ENCODE results near the gene LARGE1.

The LARGE1 gene

DNA sequence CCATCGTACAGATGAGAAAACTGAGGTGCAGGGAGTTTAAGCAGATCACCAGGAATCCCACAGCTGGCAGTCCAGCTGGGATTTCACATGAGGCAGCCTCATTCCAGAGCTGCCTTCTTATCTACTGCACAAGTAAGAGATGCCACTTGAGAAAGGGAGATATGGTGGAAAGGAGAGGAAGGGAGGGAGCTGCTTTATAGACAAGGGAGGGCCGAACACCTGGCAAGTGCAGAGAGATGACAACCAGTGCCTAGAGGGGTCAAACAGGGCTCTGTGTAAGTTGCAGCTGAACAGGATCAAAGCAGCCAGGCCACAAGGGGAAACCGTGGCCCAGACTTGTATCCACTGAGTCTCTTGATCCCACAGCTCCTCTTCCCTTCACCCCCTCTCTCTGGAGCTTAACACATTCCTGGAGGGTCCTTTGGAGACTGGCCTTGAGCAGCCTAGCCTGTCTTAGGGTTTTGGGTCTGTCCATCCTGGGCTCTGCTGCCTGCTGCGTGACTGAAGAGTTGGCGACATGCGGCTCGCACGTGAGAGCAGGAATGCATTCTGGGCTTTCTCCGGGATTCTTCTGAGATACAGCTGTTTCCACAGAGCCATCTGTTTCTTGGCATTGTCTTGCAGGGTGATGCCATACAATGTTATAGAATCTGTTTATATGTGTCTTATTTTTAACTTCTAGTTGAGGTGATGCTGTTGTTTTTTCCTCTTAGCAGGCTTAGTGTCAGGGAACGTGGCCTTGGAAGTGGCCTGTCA, 593.6 kb downstream of the LARGE1 start:
- no peaks in the 10 kb centered on the region for H3K27me3 ChIP-seq (ENCODE audit: control insufficient read depth, insufficient read depth, low read length)

DNA sequence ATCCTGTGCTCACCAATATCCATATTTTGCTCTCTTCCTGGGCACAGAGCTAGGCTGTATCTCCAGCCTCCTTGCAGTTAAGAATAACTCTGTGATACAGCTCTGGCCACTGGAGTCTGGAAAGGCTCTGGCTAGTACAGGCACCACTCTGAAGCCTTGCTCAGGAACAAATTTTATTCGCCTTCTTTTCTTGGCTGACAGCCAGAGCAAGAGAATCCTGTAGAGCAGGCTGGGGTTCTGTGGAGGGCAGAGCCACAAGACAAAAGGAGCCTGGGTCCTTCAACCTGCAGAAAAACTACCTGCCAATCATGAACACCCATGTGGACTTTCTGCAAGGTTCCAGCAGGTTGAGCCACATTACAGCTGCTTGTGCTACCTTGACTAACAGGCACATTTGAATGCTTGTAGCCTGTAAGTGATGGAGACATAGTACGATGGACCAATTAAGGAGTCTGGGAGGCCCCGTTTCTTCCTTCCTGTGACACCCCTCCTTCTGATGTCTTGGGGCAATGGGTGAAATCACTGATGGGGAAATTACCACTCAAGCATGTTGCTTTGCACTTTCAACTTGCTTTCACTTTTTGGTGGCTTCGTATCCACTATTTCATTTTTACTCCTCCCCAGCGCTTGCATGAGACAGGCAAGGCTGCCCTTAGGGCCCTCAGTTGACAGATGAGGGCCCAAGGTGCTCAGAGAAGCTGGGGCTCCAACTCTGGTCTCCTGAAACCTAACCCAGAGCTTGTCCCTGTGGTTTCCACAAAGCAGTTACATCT, 594.9 kb downstream of the LARGE1 start:
- no peak overlapping the region for H3K27ac ChIP-seq (ENCODE audit: low read depth, low read length)
- no peaks in the 10 kb centered on the region for H3K36me3 ChIP-seq (ENCODE audit: control insufficient read depth, insufficient read depth, low read length)
- H3K4me1 ChIP-seq (ENCODE audit: control insufficient read depth, insufficient read depth, low read length): peaks cover 1% of the 10 kb centered on the region; the same call in 1 of the 2 replicates
- H3K4me3 ChIP-seq (ENCODE audit: low read depth, low read length): no peak overlapping the region
- H3K9me3 ChIP-seq (ENCODE audit: control insufficient read depth, insufficient read depth, low read length): no peaks in the 10 kb centered on the region
- H3K9ac ChIP-seq (ENCODE audit: low read depth, low read length): no peak overlapping the region
- H3K27me3 ChIP-seq (ENCODE audit: control insufficient read depth, insufficient read depth, low read length): no peaks in the 10 kb centered on the region

More for the DNA sequence above, 593.6 kb downstream of the LARGE1 start:
- H3K4me3 ChIP-seq (ENCODE audit: low read depth, low read length): no peak overlapping the region
- no peaks in the 10 kb centered on the region for H3K9me3 ChIP-seq (ENCODE audit: control insufficient read depth, insufficient read depth, low read length)
- peaks cover 7% of the 10 kb centered on the region for H3K4me1 ChIP-seq (ENCODE audit: control insufficient read depth, insufficient read depth, low read length)
- H3K36me3 ChIP-seq (ENCODE audit: control insufficient read depth, insufficient read depth, low read length): no peaks in the 10 kb centered on the region
- H3K27ac ChIP-seq (ENCODE audit: low read depth, low read length): no peak overlapping the region
- no peak overlapping the region for H3K9ac ChIP-seq (ENCODE audit: low read depth, low read length)

DNA sequence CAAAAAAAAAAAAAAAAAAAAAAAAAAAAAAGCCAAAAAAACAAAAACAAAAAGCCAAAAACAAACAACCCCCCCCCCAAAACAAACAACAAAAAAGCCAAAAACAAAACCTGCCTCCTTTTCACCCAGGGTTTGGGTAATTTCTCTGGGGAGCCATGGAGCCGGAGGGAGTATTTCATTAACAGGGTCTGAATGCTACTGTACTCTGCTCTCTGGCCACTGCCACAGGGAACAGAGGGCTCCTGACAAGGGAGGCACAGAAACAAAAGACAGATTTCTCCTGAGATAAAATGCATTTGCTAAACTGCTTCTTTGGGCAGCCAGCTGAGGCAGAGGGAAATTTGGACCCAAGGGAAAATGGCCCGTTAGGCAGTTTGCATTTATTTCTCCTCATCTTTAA, 596.0 kb downstream of the LARGE1 start:
- Histone ChIP-seq H3K4me1 (ENCODE audit: control insufficient read depth, insufficient read depth, low read length) (no peaks in the 10 kb centered on the region), H3K9me3 (ENCODE audit: control insufficient read depth, insufficient read depth, low read length) (no peaks in the 10 kb centered on the region), H3K9ac (ENCODE audit: low read depth, low read length) (no peak overlapping the region), H3K36me3 (ENCODE audit: control insufficient read depth, insufficient read depth, low read length) (no peaks in the 10 kb centered on the region), H3K27ac (ENCODE audit: low read depth, low read length) (no peak overlapping the region), H3K27me3 (ENCODE audit: control insufficient read depth, insufficient read depth, low read length) (no peaks in the 10 kb centered on the region), H3K4me3 (ENCODE audit: low read depth, low read length) (no peak overlapping the region)

DNA sequence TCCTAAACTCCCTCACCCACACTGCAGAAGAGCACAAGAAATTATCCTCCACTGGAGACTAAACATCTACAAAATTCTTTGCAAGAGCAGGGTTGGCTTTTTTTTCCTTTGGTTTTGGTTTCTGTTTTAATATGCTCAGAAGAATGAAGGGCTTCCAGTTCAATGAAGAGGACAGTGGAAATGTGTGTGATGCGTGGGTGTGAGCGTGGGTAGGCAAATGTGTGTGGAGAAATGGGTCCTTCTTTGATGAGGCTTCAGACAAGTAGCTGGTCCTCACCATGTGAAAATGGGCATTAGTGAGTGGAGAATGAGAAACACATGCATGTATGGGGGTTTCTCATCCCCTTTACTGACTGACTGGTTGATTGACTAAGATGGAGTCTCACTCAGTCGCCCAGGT, 598.8 kb downstream of the LARGE1 start:
- H3K27me3 ChIP-seq (ENCODE audit: control insufficient read depth, insufficient read depth, low read length): no peaks in the 10 kb centered on the region
- H3K4me3 ChIP-seq (ENCODE audit: low read depth, low read length): no peak overlapping the region
- no peak overlapping the region for H3K27ac ChIP-seq (ENCODE audit: low read depth, low read length)
- no peak overlapping the region for H3K9ac ChIP-seq (ENCODE audit: low read depth, low read length)
- no peaks in the 10 kb centered on the region for H3K9me3 ChIP-seq (ENCODE audit: control insufficient read depth, insufficient read depth, low read length)
- H3K4me1 ChIP-seq (ENCODE audit: control insufficient read depth, insufficient read depth, low read length): no peaks in the 10 kb centered on the region
- H3K36me3 ChIP-seq (ENCODE audit: control insufficient read depth, insufficient read depth, low read length): no peaks in the 10 kb centered on the region

DNA sequence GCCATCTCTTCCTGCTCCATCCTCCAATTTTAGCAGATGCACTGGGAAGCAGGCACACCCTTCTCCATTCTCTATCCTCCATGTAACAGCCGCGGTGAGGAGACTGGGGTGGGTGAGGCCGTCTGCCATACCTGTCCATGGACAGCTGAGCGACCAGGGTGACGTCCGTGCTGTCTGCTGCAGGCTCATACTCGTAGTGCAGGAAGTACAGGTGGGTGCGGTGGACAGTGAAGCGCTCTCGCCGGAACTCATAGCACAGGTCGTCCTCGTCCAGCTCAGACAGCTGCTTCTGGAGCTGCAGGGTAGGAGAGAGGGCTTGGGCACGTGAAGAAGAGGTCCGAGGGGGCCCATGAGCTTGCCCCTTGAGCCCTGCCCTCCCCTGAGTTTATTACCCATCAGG, 604.3 kb downstream of the LARGE1 start:
- Histone ChIP-seq H3K9ac (ENCODE audit: low read depth, low read length) (no peak overlapping the region), H3K36me3 (ENCODE audit: control insufficient read depth, insufficient read depth, low read length) (peaks cover 10% of the 10 kb centered on the region; the same call in 1 of the 2 replicates), H3K27ac (ENCODE audit: low read depth, low read length) (no peak overlapping the region), H3K27me3 (ENCODE audit: control insufficient read depth, insufficient read depth, low read length) (no peaks in the 10 kb centered on the region), H3K4me3 (ENCODE audit: low read depth, low read length) (no peak overlapping the region), H3K9me3 (ENCODE audit: control insufficient read depth, insufficient read depth, low read length) (no peaks in the 10 kb centered on the region), H3K4me1 (ENCODE audit: control insufficient read depth, insufficient read depth, low read length) (no peaks in the 10 kb centered on the region)

DNA sequence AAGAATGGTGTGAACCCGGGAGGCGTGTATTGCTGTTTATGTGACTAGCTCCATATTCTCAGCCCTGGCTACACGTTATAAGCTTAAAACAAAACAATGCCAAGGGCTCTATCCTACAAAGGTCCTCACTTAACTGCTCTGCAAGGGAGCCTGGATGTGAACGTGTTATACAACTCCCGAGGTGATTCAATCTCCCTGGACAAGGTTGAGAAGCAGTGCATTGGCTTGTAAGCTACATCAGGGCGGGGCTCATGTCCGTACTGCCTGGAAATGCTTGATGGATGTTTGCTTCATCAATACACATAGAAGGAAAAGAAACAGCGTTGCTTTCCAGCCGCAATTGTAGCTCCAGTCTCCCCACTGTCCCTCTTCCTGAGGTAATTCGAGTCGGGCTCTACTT, 605.2 kb downstream of the LARGE1 start:
- Histone ChIP-seq H3K4me3 (ENCODE audit: low read depth, low read length) (no peak overlapping the region), H3K9ac (ENCODE audit: low read depth, low read length) (no peak overlapping the region), H3K9me3 (ENCODE audit: control insufficient read depth, insufficient read depth, low read length) (no peaks in the 10 kb centered on the region), H3K36me3 (ENCODE audit: control insufficient read depth, insufficient read depth, low read length) (peaks cover 10% of the 10 kb centered on the region; the same call in 1 of the 2 replicates), H3K27me3 (ENCODE audit: control insufficient read depth, insufficient read depth, low read length) (no peaks in the 10 kb centered on the region), H3K4me1 (ENCODE audit: control insufficient read depth, insufficient read depth, low read length) (no peaks in the 10 kb centered on the region), H3K27ac (ENCODE audit: low read depth, low read length) (no peak overlapping the region)

DNA sequence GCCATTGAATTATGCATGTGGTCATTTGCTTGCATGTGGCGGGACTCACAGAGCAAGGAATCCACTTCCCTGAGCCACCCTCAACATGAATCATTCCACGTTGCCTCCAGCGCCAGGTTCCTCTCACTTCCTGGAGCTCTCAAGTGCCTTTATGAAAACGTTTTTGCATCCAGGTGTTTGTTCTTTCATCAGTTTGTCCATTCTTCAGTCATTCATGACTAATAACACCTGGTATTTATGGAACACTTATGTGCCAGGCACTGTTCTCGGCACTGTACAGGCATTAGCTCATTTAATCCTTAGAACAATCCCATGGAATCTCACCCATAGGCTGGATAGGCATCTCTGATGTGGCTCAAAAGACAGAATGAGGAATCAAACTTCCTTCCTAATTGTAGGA, 606.0 kb downstream of the LARGE1 start:
- Histone ChIP-seq H3K4me1 (ENCODE audit: control insufficient read depth, insufficient read depth, low read length) (no peaks in the 10 kb centered on the region), H3K4me3 (ENCODE audit: low read depth, low read length) (no peak overlapping the region), H3K36me3 (ENCODE audit: control insufficient read depth, insufficient read depth, low read length) (peaks cover 10% of the 10 kb centered on the region; the same call in 1 of the 2 replicates), H3K27me3 (ENCODE audit: control insufficient read depth, insufficient read depth, low read length) (no peaks in the 10 kb centered on the region), H3K9ac (ENCODE audit: low read depth, low read length) (no peak overlapping the region), H3K27ac (ENCODE audit: low read depth, low read length) (no peak overlapping the region), H3K9me3 (ENCODE audit: control insufficient read depth, insufficient read depth, low read length) (no peaks in the 10 kb centered on the region)

DNA sequence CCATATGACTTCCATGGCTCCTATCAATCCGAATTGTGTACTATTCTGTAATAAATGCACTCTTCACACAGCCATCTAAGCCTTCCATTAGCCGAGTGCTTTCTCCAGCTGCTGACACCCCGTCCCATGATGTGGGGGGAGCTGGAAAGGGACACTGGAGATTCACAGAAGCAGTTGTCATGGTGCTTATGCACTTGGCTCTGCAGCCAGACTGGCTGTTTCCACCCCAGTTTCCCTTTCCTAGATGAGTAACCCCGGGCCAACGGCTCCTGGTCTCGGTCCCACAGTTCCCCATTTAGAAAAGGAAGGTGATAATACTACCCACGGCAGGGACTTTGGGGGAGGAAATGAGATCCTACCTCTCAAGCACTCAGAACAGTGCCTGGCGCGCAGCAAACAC, 617.2 kb downstream of the LARGE1 start:
- no peak overlapping the region for H3K4me3 ChIP-seq (ENCODE audit: low read depth, low read length)
- no peak overlapping the region for H3K27ac ChIP-seq (ENCODE audit: low read depth, low read length)
- H3K9ac ChIP-seq (ENCODE audit: low read depth, low read length): no peak overlapping the region
- peaks cover 6% of the 10 kb centered on the region; the same call in 1 of the 2 replicates for H3K36me3 ChIP-seq (ENCODE audit: control insufficient read depth, insufficient read depth, low read length)
- H3K27me3 ChIP-seq (ENCODE audit: control insufficient read depth, insufficient read depth, low read length): no peaks in the 10 kb centered on the region
- no peaks in the 10 kb centered on the region for H3K9me3 ChIP-seq (ENCODE audit: control insufficient read depth, insufficient read depth, low read length)
- H3K4me1 ChIP-seq (ENCODE audit: control insufficient read depth, insufficient read depth, low read length): peaks cover 4% of the 10 kb centered on the region; the same call in 1 of the 2 replicates

DNA sequence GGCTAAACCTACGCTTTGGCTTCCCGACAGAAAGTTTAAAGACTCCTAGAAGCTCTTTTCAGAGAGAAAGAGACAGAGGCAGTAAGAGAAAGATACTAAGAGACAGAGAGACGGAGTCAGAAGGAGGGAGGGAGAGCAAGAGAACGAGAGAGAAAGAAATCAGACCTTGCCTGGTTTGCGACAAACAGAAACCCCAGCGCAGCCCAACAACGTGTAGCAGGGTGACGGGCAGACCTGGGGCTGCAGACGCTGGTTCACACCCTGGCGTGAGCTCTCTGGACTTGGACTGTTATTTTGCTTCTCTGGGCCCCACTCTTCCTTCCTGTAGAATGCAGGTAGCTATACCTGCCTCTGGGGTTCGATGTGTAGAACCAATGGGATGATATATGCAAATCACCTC, 617.7 kb downstream of the LARGE1 start:
- H3K4me1 ChIP-seq (ENCODE audit: control insufficient read depth, insufficient read depth, low read length): peaks cover 4% of the 10 kb centered on the region; the same call in 1 of the 2 replicates
- H3K27me3 ChIP-seq (ENCODE audit: control insufficient read depth, insufficient read depth, low read length): no peaks in the 10 kb centered on the region
- no peaks in the 10 kb centered on the region for H3K9me3 ChIP-seq (ENCODE audit: control insufficient read depth, insufficient read depth, low read length)
- H3K4me3 ChIP-seq (ENCODE audit: low read depth, low read length): no peak overlapping the region
- no peak overlapping the region for H3K9ac ChIP-seq (ENCODE audit: low read depth, low read length)
- no peak overlapping the region for H3K27ac ChIP-seq (ENCODE audit: low read depth, low read length)
- H3K36me3 ChIP-seq (ENCODE audit: control insufficient read depth, insufficient read depth, low read length): peaks cover 9% of the 10 kb centered on the region

DNA sequence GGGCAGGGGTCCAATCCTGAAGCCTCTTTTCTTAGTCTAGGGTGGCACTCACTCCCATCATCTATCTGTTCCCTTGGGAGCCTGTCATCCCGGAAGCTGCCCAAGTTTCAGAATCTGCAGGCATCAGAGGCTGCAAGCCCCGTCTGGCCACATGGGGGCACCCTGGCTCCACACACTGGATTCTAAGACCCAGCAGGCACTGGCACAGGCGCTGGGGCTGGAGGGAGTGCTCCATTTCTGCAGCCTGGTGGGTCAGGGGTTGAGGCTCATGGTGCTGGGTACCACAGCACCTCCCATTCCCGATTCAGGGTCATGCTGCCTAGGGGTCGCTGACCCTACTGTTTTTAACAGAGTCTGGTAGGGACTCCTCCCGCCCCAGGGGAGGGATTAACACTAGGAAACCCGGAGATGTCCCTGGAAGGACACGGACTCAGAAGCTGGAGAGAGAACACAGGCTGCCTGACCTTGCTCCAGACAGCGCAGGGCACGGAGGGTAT, 618.2 kb downstream of the LARGE1 start:
- Histone ChIP-seq H3K27ac (ENCODE audit: low read depth, low read length) (no peak overlapping the region), H3K4me1 (ENCODE audit: control insufficient read depth, insufficient read depth, low read length) (peaks cover 4% of the 10 kb centered on the region; the same call in 1 of the 2 replicates), H3K4me3 (ENCODE audit: low read depth, low read length) (no peak overlapping the region), H3K9me3 (ENCODE audit: control insufficient read depth, insufficient read depth, low read length) (no peaks in the 10 kb centered on the region), H3K9ac (ENCODE audit: low read depth, low read length) (no peak overlapping the region), H3K27me3 (ENCODE audit: control insufficient read depth, insufficient read depth, low read length) (no peaks in the 10 kb centered on the region), H3K36me3 (ENCODE audit: control insufficient read depth, insufficient read depth, low read length) (peaks cover 9% of the 10 kb centered on the region)

DNA sequence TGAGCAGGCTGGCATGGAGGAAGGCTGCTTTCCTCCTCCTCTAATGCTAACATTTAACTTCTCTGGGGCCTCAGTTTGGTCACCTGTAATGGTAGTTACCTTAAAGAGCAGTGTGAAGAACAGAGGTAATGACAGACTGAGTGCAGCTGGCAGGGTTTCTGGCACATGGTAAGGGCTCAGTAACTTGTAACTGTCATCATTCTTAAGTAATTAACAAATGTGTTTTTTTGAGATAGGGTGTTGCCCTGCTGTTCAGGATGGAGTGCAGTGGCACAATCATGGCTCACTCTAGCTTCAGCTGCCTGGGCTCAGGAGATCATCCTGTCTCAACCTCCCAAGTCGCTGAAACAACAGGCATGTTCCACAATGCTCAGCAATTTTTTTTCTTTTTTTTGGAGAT, 620.1 kb downstream of the LARGE1 start:
- H3K4me1 ChIP-seq (ENCODE audit: control insufficient read depth, insufficient read depth, low read length): peaks cover 4% of the 10 kb centered on the region; the same call in 1 of the 2 replicates
- H3K9ac ChIP-seq (ENCODE audit: low read depth, low read length): no peak overlapping the region
- no peak overlapping the region for H3K27ac ChIP-seq (ENCODE audit: low read depth, low read length)
- peaks cover 13% of the 10 kb centered on the region for H3K36me3 ChIP-seq (ENCODE audit: control insufficient read depth, insufficient read depth, low read length)
- no peaks in the 10 kb centered on the region for H3K9me3 ChIP-seq (ENCODE audit: control insufficient read depth, insufficient read depth, low read length)
- H3K4me3 ChIP-seq (ENCODE audit: low read depth, low read length): no peak overlapping the region
- no peaks in the 10 kb centered on the region for H3K27me3 ChIP-seq (ENCODE audit: control insufficient read depth, insufficient read depth, low read length)
